Left lung (tissue), 10 donors: ENCODE data around the gene SECTM1. TPM values are rescaled to one million over a fixed set of nuclear protein-coding genes. Genes with fewer than 3 reads are reported as not detected.

ENCODE experiments used
- ATAC-seq: fragments of 200-7000 bp; cut with Tn5 transposase; one replicate; pipeline ENCODE4 v1.9.1; 2020; ENCODE audit warnings: moderate library complexity
- DNase-seq, 4 donors: peaks; one replicate each; pipeline ENCODE4 v3.0.0-alpha.2; 2013 to 2020
- H3K27ac ChIP-seq, 2 donors: fragments of 200-600 bp; sonication (generic) in 1 of 2; one replicate each; pipeline versions ENCODE4 v1.5.0 to v1.8.0; 2020 to 2021
- H3K27me3 ChIP-seq, 2 donors: fragments of 200-600 bp; sonication (generic) in 1 of 2; one replicate each; pipeline versions ENCODE4 v1.5.0 to v1.8.0; 2020 to 2021
- H3K36me3 ChIP-seq, 2 donors: fragments of 200-600 bp; sonication (generic) in 1 of 2; one replicate each; pipeline versions ENCODE4 v1.5.0 to v1.8.0; 2020 to 2021
- H3K4me1 ChIP-seq, 2 donors: fragments of 200-600 bp; one replicate each; pipeline ENCODE4 v1.8.0; 2021
- H3K4me3 ChIP-seq, 2 donors: fragments of 200-600 bp; sonication (generic) in 1 of 2; one replicate each; pipeline versions ENCODE4 v1.5.0 to v1.8.0; 2020 to 2021; ENCODE audit warnings: mild to moderate bottlenecking in 1 of 2
- H3K9me3 ChIP-seq, 2 donors: fragments of 200-600 bp; sonication (generic) in 1 of 2; one replicate each; pipeline versions ENCODE4 v1.5.0 to v1.8.0; 2020 to 2021
- intact Hi-C, 2 donors: fragments of 100-400 bp; cut with DNase I; formaldehyde crosslinking; loops; one replicate each; pipeline versions ENCODE4 v1.11.2 to v1.14.2; 2022
- polyA plus RNA-seq, 6 donors: library from polyadenylated mRNA; unstranded; fragments of 120-200 nt; gene quantifications; one replicate each; pipeline ENCODE4 v1.2.1, GENCODE V29; 2013; ENCODE audit not compliant: insufficient read length in 6 of 6
- total RNA-seq, 2 donors: library from RNA; stranded (reverse); fragmentation: NEBNext Ultra II Directional; extraction: Animal tissue kit (Norgen Biotek cat#: 25700); gene quantifications; one replicate each; pipeline ENCODE4 v1.2.1, GENCODE V29; 2021
- TF ChIP-seq, protein P1 (sequence below), 2 donors: fragments of 200-600 bp; sonication (generic) in 1 of 2; IDR thresholded peaks; one replicate each; pipeline versions ENCODE4 v1.5.0 to v1.8.0; 2021; ENCODE audit warnings: antibody characterized with exemption in 2 of 2
- donor health status: DM: no; HTN: yes; CAD: no.
- donor health status: DM: no; HTN: no; CAD: no.

SECTM1 gene
- total and polyA plus RNA-seq, 8 donors: 1.9 to 36.8 (median 2.7) TPM

DNA sequence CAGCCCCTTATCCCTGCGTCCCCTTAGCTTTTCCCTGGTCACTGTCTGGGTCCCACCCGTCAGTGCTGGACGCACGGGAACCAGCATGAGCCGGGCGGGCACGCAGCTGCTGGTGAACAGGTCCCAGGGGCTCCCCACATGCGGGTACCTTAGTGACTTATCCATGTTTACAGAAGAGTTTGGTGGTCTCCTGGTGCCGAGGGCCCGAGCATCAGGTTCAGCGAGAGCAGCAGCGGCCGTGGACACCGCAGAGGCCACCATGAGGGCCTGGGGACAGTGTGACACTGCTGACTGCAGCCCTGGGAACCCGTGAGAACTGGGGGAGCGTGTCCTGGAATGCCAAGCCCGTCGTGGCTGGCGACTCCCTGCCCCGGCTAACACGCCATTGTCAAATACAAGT lies 22.7 kb downstream of the SECTM1 start:
- H3K36me3 ChIP-seq: no peaks in the 10 kb centered on the region
- H3K9me3 ChIP-seq: no peaks in the 10 kb centered on the region
- H3K27me3 ChIP-seq: peaks cover 17 to 69% of the 10 kb centered on the region in 2 donors
- TF ChIP-seq, protein P1, sequence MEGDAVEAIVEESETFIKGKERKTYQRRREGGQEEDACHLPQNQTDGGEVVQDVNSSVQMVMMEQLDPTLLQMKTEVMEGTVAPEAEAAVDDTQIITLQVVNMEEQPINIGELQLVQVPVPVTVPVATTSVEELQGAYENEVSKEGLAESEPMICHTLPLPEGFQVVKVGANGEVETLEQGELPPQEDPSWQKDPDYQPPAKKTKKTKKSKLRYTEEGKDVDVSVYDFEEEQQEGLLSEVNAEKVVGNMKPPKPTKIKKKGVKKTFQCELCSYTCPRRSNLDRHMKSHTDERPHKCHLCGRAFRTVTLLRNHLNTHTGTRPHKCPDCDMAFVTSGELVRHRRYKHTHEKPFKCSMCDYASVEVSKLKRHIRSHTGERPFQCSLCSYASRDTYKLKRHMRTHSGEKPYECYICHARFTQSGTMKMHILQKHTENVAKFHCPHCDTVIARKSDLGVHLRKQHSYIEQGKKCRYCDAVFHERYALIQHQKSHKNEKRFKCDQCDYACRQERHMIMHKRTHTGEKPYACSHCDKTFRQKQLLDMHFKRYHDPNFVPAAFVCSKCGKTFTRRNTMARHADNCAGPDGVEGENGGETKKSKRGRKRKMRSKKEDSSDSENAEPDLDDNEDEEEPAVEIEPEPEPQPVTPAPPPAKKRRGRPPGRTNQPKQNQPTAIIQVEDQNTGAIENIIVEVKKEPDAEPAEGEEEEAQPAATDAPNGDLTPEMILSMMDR (IDR thresholded peaks at IDR 0.05): no peak
- ATAC-seq (no peak), DNase-seq (peak in 1 of 4 donors; percentile 67)
- intact Hi-C loops: no loop called here
- peaks cover 0 to 18% of the 10 kb centered on the region in 2 donors for H3K4me1 ChIP-seq
- no peak overlapping the region for H3K27ac ChIP-seq
- no peak overlapping the region for H3K4me3 ChIP-seq

DNA sequence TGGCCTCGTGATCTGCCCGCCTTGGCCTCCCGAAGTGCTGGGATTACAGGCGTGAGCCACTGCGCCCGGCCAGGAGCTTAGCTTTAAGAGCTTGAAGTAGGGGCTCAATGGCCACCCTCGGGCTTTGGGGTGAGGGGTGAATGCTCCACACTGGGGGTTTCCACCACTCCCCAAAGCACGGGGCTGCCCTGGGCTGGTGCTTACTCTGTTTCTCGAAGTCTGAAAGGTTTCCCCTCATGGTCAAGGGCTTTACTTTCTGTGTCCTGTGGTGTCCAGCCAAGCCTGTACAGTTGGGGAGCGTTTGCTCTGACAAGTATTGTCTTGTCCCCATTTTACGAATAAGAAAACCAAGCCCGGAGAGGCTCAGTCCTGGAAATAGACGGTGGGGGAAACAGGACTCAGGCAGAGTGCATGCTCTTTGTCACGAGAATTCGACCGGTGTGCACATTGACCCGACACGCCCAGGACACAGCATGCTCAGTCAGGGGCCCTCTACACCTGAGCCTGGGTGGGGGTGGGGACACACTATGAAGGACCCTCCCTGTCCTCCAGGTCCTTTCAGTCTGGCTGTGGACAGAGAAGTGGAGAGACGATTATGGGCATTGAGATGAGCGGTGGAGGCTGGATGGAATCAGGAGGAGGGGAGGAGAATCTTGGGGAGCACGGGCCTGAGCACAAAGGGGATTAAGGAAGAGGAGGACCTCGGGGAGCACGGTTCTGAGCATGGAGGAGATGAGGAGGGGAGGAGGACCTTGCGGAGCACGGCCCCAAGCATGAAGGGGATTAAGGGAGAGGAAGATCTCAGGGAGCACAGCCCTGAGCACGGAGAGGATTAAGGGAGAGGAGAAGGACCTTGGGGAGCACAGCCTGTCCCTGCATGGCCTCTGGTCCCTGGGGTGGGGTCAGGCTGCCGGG lies 23.7 kb downstream of the SECTM1 start:
- Histone ChIP-seq H3K9me3 (no peaks in the 10 kb centered on the region), H3K4me3 (no peak overlapping the region), H3K36me3 (no peaks in the 10 kb centered on the region), H3K27ac (no peak overlapping the region), H3K27me3 (peaks cover 9 to 60% of the 10 kb centered on the region in 2 donors), H3K4me1 (peaks cover 0 to 8% of the 10 kb centered on the region in 2 donors)
- ATAC-seq: no peak
- DNase-seq: peak in 1 of 4 donors; percentile 67
- intact Hi-C loops: no loop called here
- TF ChIP-seq, protein P1 (IDR thresholded peaks at IDR 0.05): no peak

- peaks cover 0 to 49% of the 10 kb centered on the region in 2 donors for H3K27me3 ChIP-seq
- H3K36me3 ChIP-seq: no peaks in the 10 kb centered on the region
- no peaks in the 10 kb centered on the region for H3K9me3 ChIP-seq
- DNase-seq: peak in 1 of 4 donors; percentile 41
- ATAC-seq: no peak
- intact Hi-C loops: no loop called here
- H3K4me3 ChIP-seq: no peak overlapping the region
- H3K27ac ChIP-seq: no peak overlapping the region
- H3K4me1 ChIP-seq: peaks cover 0 to 14% of the 10 kb centered on the region in 2 donors
- TF ChIP-seq, protein P1 (IDR thresholded peaks at IDR 0.05): no peak
These were observed 27.8 kb downstream of the SECTM1 start for GRCh38 chr17:82305727-82306300.

DNA sequence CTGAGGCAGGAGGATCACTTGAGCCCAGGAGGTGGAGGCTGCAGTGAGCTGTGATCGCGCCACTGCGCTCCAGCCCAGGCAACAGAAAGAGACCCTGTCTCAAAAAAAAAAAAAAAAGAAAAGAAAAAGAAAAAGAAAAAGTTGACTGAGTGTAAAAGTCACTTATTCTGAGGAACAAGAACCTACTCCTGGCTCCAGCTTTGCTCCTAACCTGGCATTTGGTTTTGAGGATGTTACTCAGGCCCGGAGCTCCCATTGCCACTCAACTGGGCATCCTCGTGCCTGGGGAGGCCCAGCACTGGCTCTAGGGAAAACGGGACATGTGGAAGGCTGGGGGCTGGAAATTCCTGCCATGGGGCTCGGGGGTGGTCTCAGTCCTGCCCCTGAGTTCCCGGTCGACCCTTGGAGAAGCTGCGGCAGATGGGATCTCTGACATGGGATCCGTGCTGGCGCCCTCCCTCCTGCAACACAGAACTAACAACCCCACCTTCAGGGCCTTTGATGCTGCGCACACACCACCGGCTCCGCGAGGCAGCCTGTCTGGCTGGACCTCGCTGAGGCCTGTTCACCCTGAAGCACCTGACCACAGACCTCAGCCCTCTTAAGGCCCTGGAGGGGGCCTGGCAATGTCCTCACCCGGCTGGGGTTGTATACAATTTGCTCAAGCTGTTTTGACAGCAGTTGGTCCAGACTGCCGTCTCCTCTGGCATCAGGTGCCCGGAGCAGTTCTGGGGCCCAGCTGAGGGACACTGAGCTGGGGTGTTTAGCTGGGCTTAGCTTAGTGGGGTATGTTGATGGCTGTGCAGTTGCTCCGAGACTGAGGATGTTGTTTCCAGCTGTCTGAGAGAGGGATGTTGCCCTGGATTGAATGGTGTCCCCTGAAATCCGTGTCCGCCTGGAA lies 28.5 kb downstream of the SECTM1 start:
- H3K27me3 ChIP-seq: peaks cover 0 to 42% of the 10 kb centered on the region in 2 donors
- H3K36me3 ChIP-seq: no peaks in the 10 kb centered on the region
- no peak overlapping the region for H3K4me3 ChIP-seq
- no peak for ATAC-seq
- intact Hi-C loops: no loop called here
- no peaks in the 10 kb centered on the region for H3K9me3 ChIP-seq
- TF ChIP-seq, protein P1 (IDR thresholded peaks at IDR 0.05): no peak
- H3K4me1 ChIP-seq: peaks cover 0 to 21% of the 10 kb centered on the region in 2 donors
- no peak overlapping the region for H3K27ac ChIP-seq
- peak in 1 of 4 donors; percentile 69 for DNase-seq
